ENCODE results near the gene PLCG1.
"Not testable (repeated sequence)": the region's sequence is repeated elsewhere in the genome, so short reads cannot be mapped to it uniquely, and the experiment has no call there.

Gene PLCG1

GRCh38 chr20:41125530-41126457, 11.5 kb upstream of the PLCG1 start:
- DNase-seq: no peak

- no peak for DNase-seq
These were observed 10.6 kb upstream of the PLCG1 start for GRCh38 chr20:41126719-41127118.

GRCh38 chr20:41128317-41128716, 9.0 kb upstream of the PLCG1 start:
- DNase-seq: not testable (repeated sequence)

GRCh38 chr20:41131594-41132387, 5.6 kb upstream of the PLCG1 start:
- DNase-seq: no peak

GRCh38 chr20:41132388-41132775, 5.0 kb upstream of the PLCG1 start:
- DNase-seq: not testable (repeated sequence)

- peak; percentile 56 for DNase-seq
These were observed 3.5 kb upstream of the PLCG1 start for GRCh38 chr20:41133709-41134361.

GRCh38 chr20:41134362-41135186, 2.8 kb upstream of the PLCG1 start:
- DNase-seq: no peak

GRCh38 chr20:41135187-41135887, 2.0 kb upstream of the PLCG1 start:
- peak; percentile 76 for DNase-seq

GRCh38 chr20:41135888-41136679, 1.3 kb upstream of the PLCG1 start:
- no peak for DNase-seq

- DNase-seq: peak; percentile 66
These were observed 501 bp downstream of the PLCG1 start for GRCh38 chr20:41137614-41138474.

GRCh38 chr20:41138475-41139226, 1.3 kb downstream of the PLCG1 start:
- peak; percentile 46 for DNase-seq

- DNase-seq: no peak
These were observed 2.1 kb downstream of the PLCG1 start for GRCh38 chr20:41139227-41140093.

- no peak for DNase-seq
These were observed 3.1 kb downstream of the PLCG1 start for GRCh38 chr20:41140226-41141133.

- no peak for DNase-seq
These were observed 3.9 kb downstream of the PLCG1 start for GRCh38 chr20:41141153-41141815.

GRCh38 chr20:41142245-41142644, 4.9 kb downstream of the PLCG1 start:
- DNase-seq: no peak

GRCh38 chr20:41142919-41143318, 5.6 kb downstream of the PLCG1 start:
- DNase-seq: peak; percentile 60
